Measurements from ENCODE around the gene ARHGAP1. TPM values are rescaled to one million over a fixed set of nuclear protein-coding genes. Genes with fewer than 3 reads are reported as not detected.

ARHGAP1 gene
- total and polyA plus RNA-seq, 2 of the 13 experiments (the other 11 are each of a cell fraction or from before 2014, with no cell fraction given) = 18.6 to 30.3 TPM

- TF ChIP-seq SNAPC4 (CRISPR knock-in tag; IDR thresholded peaks at IDR 0.05) (no peak; the same call in 1 of the 2 replicates), ZNF770 (CRISPR knock-in tag; IDR thresholded peaks at IDR 0.05) (no peak), NR1H2 (CRISPR knock-in tag; IDR thresholded peaks at IDR 0.05; ENCODE audit: borderline replicate concordance, low read depth) (peak; percentile 74; the same call in 1 of the 2 replicates), MXD4 (CRISPR knock-in tag; IDR thresholded peaks at IDR 0.05) (no peak; the same call in 1 of the 2 replicates), MED13 (CRISPR knock-in tag; IDR thresholded peaks at IDR 0.05) (peak; percentile 86), ZNF414 (CRISPR knock-in tag; IDR thresholded peaks at IDR 0.05) (no peak), TSC22D2 (CRISPR knock-in tag; IDR thresholded peaks at IDR 0.05; ENCODE audit: borderline replicate concordance) (no peak), TCF7L2 (IDR thresholded peaks at IDR 0.05; ENCODE audit: low read depth, low read length) (no peak), ZNF296 (CRISPR knock-in tag; conservative IDR thresholded peaks at IDR 0.05) (peak; percentile 84; the same call in 1 of the 2 replicates), NFYC (CRISPR knock-in tag; IDR thresholded peaks at IDR 0.05) (peak; percentile 33; the same call in 1 of the 2 replicates), PRMT3 (CRISPR knock-in tag; IDR thresholded peaks at IDR 0.05; ENCODE audit: borderline replicate concordance, low read depth) (no peak), SAFB2 (CRISPR knock-in tag; IDR thresholded peaks at IDR 0.05; ENCODE audit: borderline replicate concordance, low read depth) (no peak), HIC2 (CRISPR knock-in tag; IDR thresholded peaks at IDR 0.05; ENCODE audit: low read depth) (no peak), PREB (CRISPR knock-in tag; IDR thresholded peaks at IDR 0.05) (peak; percentile 38; the same call in 1 of the 2 replicates), ZBTB26 (CRISPR knock-in tag; IDR thresholded peaks at IDR 0.05; ENCODE audit: borderline replicate concordance) (peak; percentile 67; the same call in 1 of the 2 replicates)
Observed at GRCh38 chr11:46719048-46719542, 18.7 kb upstream of the ARHGAP1 start, which contains the start of gene F2 (continued).

Measured in HepG2 (cell line).